Hepatocyte (in vitro differentiated cells): ENCODE results near the gene CDHR2. TPM values are rescaled to one million over a fixed set of nuclear protein-coding genes. Genes with fewer than 3 reads are reported as not detected.

ENCODE experiments used
- DNase-seq: peaks from one replicate; pipeline ENCODE4 v3.0.0-alpha.2; 2016; ENCODE audit warnings: low spot score
- H2AFZ ChIP-seq: fragments of 200-600 bp; sonication (generic); 2 replicates; pipeline ENCODE4 v1.6.0; 2016; ENCODE audit warnings: antibody characterized with exemption, mild to moderate bottlenecking
- H3K27ac ChIP-seq: fragments of 200-600 bp; sonication (generic); 2 replicates; pipeline ENCODE4 v1.5.1; 2016; ENCODE audit warnings: mild to moderate bottlenecking
- H3K27me3 ChIP-seq: fragments of 200-600 bp; sonication (generic); 2 replicates; pipeline ENCODE4 v1.6.1; 2016
- H3K36me3 ChIP-seq: fragments of 200-600 bp; sonication (generic); replicated peaks from 2 replicates; pipeline ENCODE4 v1.5.1; 2016; ENCODE audit warnings: low read depth; ENCODE audit not compliant: insufficient read depth
- H3K4me1 ChIP-seq: fragments of 200-600 bp; sonication (generic); 2 replicates; pipeline ENCODE4 v1.5.1; 2016; ENCODE audit warnings: mild to moderate bottlenecking, moderate library complexity; ENCODE audit not compliant: insufficient read depth
- H3K4me2 ChIP-seq: fragments of 200-600 bp; sonication (generic); 2 replicates; pipeline ENCODE4 v1.6.0; 2016
- H3K4me3 ChIP-seq: fragments of 200-600 bp; sonication (generic); 2 replicates; pipeline ENCODE4 v1.5.1; 2016; ENCODE audit warnings: mild to moderate bottlenecking
- H3K79me2 ChIP-seq: fragments of 200-600 bp; sonication (generic); 2 replicates; pipeline ENCODE4 v1.6.0; 2017; ENCODE audit warnings: mild to moderate bottlenecking
- H3K9me2 ChIP-seq: fragments of 200-600 bp; sonication (generic); replicated peaks from 2 replicates; pipeline ENCODE4 v1.6.0; 2017; ENCODE audit warnings: mild to moderate bottlenecking; ENCODE audit not compliant: insufficient read depth
- H3K9me3 ChIP-seq: fragments of 200-600 bp; sonication (generic); 2 replicates; pipeline ENCODE4 v1.5.1; 2016; ENCODE audit warnings: low read depth, mild to moderate bottlenecking
- H4K20me1 ChIP-seq: fragments of 200-600 bp; sonication (generic); 2 replicates; pipeline ENCODE4 v1.6.0; 2016; ENCODE audit warnings: mild to moderate bottlenecking; ENCODE audit not compliant: insufficient read depth, poor library complexity, severe bottlenecking
- EZH2 ChIP-seq: fragments of 200-600 bp; sonication (generic); IDR thresholded peaks from 2 replicates; pipeline ENCODE4 v1.6.1; 2016; ENCODE audit warnings: antibody characterized with exemption, mild to moderate bottlenecking, borderline replicate concordance
- EZH2phosphoT487 ChIP-seq: fragments of 200-600 bp; sonication (generic); IDR thresholded peaks from one replicate; pipeline ENCODE4 v1.6.1; 2018; ENCODE audit warnings: antibody characterized with exemption, mild to moderate bottlenecking, low read depth, moderate library complexity; ENCODE audit not compliant: unreplicated experiment, severe bottlenecking
- WGBS: methylation state at CpG from one replicate; pipeline ENCODE4 v1.1.6; 2016; ENCODE audit warnings: low lambda C conversion rate; ENCODE audit errors: missing lambda C conversion rate; 5-methylcytosine and 5-hydroxymethylcytosine counted together
- polyA plus RNA-seq: library from polyadenylated mRNA; unstranded; fragments of >200 nt; fragmentation: Nextera tagmentation; extraction: Ambion mirVana; gene quantifications from 2 replicates; pipeline ENCODE4 v1.2.1, GENCODE V29; 2016
- total RNA-seq: library from RNA; depleted of rRNA; stranded (reverse); fragments of >200 nt; gene quantifications from 2 replicates; pipeline ENCODE4 v1.2.3, GENCODE V29; 2014
- TF ChIP-seq, protein P1 (sequence below): fragments of 200-600 bp; sonication (generic); IDR thresholded peaks from 2 replicates; pipeline ENCODE4 v1.5.1; 2016; ENCODE audit warnings: antibody characterized with exemption, mild to moderate bottlenecking; ENCODE audit not compliant: poor library complexity

CDHR2 gene
- total and polyA plus RNA-seq, 2 experiments from 2014 or later = 28.3 to 29.8 TPM

DNA sequence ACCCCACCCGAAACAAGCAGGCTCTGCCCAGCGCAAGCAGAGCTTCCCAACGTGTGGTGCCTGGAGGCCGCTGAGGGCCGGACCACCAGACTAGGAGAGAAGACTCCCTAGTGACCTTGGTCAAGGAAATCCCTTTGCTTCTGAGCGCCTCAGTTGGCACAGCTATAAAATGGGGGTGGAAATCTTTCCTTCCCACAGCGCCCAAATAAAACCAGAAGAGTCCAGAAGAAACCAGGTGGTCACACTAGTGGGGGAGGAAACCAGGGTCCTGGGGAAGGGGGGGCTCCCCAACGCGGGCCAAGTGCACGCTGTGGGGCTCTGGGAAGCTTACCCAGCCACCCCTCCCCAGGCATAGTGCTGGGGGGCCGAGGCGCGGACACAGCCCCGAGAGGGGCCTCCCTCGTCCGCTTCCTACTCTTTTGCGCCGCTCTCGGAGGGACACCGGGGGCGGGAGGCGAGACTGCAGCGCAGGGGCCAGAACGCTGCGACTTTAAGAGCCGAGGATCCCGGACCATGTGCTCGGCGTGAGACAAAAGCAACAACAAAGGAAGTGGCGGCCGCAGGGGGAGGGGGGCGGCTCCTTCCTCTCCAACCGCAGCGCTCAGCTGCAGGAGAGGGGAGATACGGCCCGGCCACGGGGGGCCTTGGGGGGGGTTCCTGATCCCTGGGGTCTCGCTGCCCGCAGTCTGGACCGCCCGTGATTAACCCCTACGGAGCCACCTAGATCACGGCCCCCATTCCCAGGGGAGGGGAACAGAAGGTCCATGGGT is 12.8 kb upstream of the CDHR2 start:
- Histone ChIP-seq H3K9me3 (no peaks in the 10 kb centered on the region), H3K27ac (peak overlapping the region; percentile 96), H3K4me1 (peaks cover 39% of the 10 kb centered on the region), H4K20me1 (peaks cover 42% of the 10 kb centered on the region), H3K4me3 (peak overlapping the region; percentile 100), H3K27me3 (no peaks in the 10 kb centered on the region), H3K4me2 (peak overlapping the region; percentile 95), H3K36me3 (no peaks in the 10 kb centered on the region), H3K79me2 (peaks cover 59% of the 10 kb centered on the region), H2AFZ (peak overlapping the region; percentile 50), H3K9me2 (no peaks in the 10 kb centered on the region)
- WGBS = under 1% methylated on average over 33 of the region's 43 CpGs
- DNase-seq = peak; percentile 85
- TF ChIP-seq, protein P1, sequence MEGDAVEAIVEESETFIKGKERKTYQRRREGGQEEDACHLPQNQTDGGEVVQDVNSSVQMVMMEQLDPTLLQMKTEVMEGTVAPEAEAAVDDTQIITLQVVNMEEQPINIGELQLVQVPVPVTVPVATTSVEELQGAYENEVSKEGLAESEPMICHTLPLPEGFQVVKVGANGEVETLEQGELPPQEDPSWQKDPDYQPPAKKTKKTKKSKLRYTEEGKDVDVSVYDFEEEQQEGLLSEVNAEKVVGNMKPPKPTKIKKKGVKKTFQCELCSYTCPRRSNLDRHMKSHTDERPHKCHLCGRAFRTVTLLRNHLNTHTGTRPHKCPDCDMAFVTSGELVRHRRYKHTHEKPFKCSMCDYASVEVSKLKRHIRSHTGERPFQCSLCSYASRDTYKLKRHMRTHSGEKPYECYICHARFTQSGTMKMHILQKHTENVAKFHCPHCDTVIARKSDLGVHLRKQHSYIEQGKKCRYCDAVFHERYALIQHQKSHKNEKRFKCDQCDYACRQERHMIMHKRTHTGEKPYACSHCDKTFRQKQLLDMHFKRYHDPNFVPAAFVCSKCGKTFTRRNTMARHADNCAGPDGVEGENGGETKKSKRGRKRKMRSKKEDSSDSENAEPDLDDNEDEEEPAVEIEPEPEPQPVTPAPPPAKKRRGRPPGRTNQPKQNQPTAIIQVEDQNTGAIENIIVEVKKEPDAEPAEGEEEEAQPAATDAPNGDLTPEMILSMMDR = no peak
- no peak for TF ChIP-seq EZH2
- TF ChIP-seq EZH2phosphoT487 = no peak

GRCh38 chr5:176536902-176537553 is 12.1 kb upstream of the CDHR2 start, which contains the start of gene RNF44:
RNF44 (minus strand) TSS chr5:176537402; CDS start chr5:176532472, 4,930 bp downstream.
- H3K79me2 ChIP-seq = peaks cover 52% of the 10 kb centered on the region
- no peaks in the 10 kb centered on the region for H3K27me3 ChIP-seq
- peak within 1 kb of the TSS; percentile 96 for H3K27ac ChIP-seq
- WGBS = 1% methylated on average over 45 of the region's 63 CpGs
- H3K9me3 ChIP-seq = no peaks in the 10 kb centered on the region
- TF ChIP-seq, protein P1 = no peak
- no peak for TF ChIP-seq EZH2
- H3K4me2 ChIP-seq = peak within 1 kb of the TSS; percentile 95
- H3K36me3 ChIP-seq = no peaks in the 10 kb centered on the region
- peak; percentile 98 for DNase-seq
- peak within 1 kb of the TSS; percentile 100 for H3K4me3 ChIP-seq
- peak within 1 kb of the TSS; percentile 62 for H2AFZ ChIP-seq
- H3K9me2 ChIP-seq = no peaks in the 10 kb centered on the region
- peaks cover 42% of the 10 kb centered on the region for H3K4me1 ChIP-seq
- peaks cover 35% of the 10 kb centered on the region for H4K20me1 ChIP-seq

DNA sequence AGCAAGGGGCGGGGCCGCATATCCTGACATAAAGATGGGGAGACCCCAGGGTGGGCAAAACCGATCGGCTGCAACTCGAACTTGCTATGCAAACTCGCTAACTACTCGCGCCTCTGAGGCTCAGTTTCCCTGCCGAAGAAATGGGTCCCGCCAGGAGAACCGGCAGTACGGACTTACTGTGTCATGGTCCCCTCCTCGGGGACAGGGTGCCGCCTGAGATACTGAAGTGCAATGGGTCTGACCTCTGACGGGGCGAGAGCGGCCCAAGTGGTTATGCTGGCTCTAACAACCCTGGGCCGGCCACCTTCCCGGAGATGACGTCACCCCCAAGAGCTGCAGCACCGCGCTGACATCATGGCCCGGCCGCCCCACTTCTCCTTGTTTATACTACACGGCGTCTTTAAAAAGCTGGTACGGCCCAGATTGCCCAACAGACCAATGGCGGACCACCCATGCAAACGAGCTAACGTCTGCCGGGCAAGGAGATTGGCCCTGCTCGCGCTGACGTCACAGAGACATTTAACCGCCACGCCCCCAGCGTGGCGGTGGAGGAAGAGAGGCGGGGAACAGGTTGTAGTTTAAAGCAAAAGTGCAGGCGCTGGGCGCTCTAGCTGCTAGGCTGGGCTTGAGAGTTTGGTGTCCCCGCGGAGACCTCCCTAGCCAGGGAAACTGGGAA is 11.4 kb upstream of the CDHR2 start:
- Histone ChIP-seq H3K9me2 (no peaks in the 10 kb centered on the region), H3K4me1 (peaks cover 49% of the 10 kb centered on the region), H3K4me3 (peak overlapping the region; percentile 42), H4K20me1 (peaks cover 30% of the 10 kb centered on the region), H3K9me3 (no peaks in the 10 kb centered on the region), H3K79me2 (peaks cover 47% of the 10 kb centered on the region), H3K4me2 (peak overlapping the region; percentile 75), H3K36me3 (no peaks in the 10 kb centered on the region), H2AFZ (peak overlapping the region; percentile 62), H3K27me3 (no peaks in the 10 kb centered on the region), H3K27ac (peak overlapping the region; percentile 96)
- under 1% methylated on average over 43 of the region's 43 CpGs for WGBS
- DNase-seq = peak; percentile 100
- TF ChIP-seq, protein P1 = no peak
- TF ChIP-seq EZH2 (no peak), EZH2phosphoT487 (no peak)
